GM18517 (cell line): ENCODE measurements around the gene GATM.
"Not testable (repeated sequence)": the region's sequence is repeated elsewhere in the genome, so short reads cannot be mapped to it uniquely, and the experiment has no call there.

Experiments used
- ATAC-seq: cut with Tn5 transposase; IDR thresholded peaks from one replicate; pipeline ENCODE4 v1.9.1; 2021; ENCODE audit warnings: mild to moderate bottlenecking, moderate library complexity; ENCODE audit not compliant: unreplicated experiment

The GATM gene

DNA sequence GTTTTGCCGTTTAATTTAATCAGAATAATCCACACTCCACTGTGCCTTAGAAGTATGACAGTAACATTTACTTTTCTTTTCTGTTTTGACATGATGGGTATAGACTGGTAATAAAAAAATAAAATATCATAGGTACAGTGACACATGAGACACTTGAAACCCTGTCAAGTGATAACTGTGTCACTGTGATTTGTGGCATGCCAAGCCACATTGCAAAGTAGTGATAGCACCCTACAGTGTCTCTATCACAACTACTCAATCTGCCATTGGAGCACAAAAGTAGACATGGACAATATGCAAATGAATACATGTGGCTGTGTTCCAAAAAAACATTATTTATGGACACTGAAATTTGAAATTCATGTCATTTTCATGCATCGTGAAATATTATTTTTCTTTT lies 22.5 kb downstream of the GATM start:
- no peak for ATAC-seq

GRCh38 chr15:45354711-45355110 lies 23.6 kb downstream of the GATM start:
- no peak for ATAC-seq

DNA sequence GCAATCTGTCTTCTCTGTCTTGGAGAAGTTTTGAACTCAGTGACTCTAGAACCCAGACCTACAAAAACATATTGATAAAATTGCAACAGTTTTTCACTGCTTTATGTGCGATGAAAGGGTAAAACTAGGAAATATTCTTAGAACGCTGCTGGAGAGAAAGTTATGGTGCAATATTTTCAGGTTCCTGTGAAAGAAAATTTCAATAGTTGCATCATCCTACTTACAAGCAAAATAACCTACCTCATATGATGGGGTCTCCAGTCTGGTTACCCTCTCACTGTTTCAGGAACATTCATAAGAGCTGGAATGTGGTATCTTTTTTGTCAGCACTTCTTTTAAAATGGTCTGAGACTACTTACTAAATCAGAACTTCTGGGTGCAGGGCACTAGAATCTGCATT lies 27.1 kb downstream of the GATM start:
- no peak for ATAC-seq

- ATAC-seq: no peak
Measured at GRCh38 chr15:45349623-45350022, 28.7 kb downstream of the GATM start.

DNA sequence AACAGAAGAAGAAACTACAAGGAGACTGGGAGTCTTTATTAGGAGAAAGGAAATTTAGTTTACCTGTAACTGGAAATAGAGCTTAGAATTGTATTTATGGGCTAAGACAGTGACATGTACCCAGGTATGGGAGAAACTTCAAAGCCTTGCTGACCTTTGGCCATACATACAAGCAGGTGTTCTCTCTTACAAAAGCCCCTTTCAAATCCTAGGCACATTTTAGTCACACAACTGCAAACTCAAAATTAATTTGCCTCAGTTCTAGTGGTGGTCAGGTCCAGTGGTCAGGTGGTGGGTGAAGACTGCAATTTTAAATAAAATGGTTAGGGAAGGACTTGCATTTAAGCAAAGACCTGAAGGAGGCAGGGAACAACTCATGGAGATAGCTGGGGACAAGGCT lies 30.4 kb downstream of the GATM start:
- no peak for ATAC-seq

DNA sequence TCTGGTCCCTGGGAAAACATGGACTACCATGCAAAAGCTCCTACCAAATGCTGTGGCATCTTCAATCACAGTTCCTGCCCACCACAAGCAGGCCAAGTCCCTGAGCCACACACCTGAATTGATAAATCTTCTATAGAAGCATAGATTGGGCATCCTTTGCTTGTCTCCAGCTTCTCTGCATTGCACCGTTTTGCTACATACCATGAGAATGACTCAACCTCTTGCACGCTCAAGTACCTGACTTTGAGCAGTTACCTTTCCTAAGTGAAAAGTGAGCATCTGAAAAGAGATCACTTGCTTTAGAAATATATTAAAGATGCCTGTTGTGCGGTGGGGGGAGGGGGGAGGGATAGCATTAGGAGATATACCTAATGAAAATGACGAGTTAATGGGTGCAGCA lies 31.3 kb downstream of the GATM start:
- no peak for ATAC-seq

DNA sequence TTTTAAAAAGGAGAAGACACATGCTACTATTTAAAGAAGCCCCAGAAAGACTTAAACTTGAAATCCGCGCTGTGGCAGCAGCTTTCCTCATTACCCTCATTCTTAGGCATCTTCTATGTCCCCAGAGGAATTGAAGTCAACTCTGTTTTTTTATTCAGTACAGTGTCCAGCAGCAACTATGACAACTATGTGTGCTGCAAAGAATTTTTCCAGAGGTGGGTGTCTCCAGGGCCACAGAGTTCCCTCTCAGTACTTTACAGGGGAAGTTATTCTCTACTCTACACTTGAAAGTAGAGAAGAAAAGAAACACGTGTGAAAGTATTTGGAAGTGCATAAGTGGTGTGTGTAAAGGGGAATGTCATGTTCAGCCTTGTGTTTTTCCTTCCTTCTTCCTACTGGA lies 32.0 kb downstream of the GATM start:
- no peak for ATAC-seq

- no peak for ATAC-seq
Measured at GRCh38 chr15:45343258-45343860, 35.0 kb downstream of the GATM start.

GRCh38 chr15:45341790-45342189 lies 36.6 kb downstream of the GATM start:
- ATAC-seq: no peak

DNA sequence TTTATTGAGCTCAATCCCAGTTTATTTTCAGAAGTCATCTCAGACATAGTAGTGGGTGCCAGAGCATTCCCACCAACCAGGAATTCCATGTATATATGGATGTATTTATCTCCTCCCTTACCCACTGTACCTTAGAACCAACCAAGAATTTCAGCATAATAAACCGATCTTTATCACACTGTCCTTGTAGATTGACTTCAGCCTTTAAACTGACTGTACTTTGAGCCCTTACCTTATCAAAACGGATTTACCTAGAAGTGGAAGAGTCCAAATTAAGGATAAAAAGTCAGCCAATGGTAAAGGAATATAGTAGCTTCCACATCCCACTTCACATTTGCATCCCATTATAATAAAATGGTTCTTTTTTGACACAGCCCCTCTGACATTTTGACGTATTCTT lies 37.9 kb downstream of the GATM start:
- no peak for ATAC-seq

DNA sequence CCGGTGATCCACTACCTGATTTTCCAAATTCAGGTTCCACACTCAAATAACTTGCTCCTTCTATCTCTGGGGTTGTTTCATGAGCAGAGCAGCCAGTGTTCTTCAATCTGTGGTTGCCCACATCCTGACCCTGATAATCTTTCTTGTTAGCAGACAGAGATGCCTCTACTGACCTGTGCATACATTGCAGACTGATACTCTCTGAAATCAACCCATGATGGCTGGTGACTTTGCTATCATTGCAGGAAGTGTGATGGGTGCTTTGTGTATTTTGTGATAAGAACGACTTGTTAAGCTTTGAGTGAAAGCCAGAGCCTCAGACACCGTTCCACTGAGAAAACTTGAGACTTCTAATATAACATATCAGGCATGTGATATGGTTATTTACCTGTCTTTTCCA lies 39.9 kb downstream of the GATM start:
- no peak for ATAC-seq

DNA sequence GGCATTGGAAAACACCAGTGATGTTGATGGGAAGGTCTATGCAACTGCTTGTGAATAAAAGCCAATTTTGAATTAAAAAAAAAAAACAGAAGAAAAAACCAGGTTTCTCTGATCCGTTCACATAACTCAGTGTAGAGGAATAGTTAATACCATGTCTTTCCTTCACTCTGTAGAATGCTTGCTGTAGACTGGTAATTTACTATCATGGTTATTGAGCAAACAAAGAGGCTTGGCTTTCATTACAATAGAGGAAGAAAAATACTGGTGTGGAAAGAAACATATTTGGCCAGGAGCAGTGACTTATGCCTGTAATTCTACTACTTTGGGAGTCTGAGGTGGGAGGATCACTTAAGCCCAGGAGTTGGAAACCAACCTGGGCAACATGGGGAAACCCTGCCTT lies 41.1 kb downstream of the GATM start:
- ATAC-seq: no peak

DNA sequence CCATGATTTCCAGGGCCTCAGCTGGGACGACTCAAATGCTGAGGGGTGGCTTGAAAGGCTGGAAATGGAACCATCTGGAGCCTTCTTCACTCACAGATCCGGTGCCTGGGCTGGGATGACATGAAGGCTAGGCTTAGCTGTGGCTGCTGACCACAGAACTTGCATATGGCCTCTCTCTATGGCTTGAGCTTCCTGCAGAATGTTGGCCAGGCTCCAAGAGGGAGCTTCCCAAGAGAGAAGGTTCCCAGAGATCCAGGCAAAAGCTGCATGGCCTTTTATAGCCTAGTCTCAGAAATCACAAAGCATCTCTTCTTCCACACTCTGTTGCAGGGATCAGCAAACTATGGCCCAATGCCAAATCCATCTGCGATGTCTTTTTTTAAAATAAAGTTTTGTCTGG lies 44.8 kb downstream of the GATM start:
- no peak for ATAC-seq

- ATAC-seq: no peak
Measured at GRCh38 chr15:45332694-45333093, 45.6 kb downstream of the GATM start.

- no peak for ATAC-seq
Measured at GRCh38 chr15:45331972-45332371, 46.4 kb downstream of the GATM start.

GRCh38 chr15:45328663-45329062 lies 49.7 kb downstream of the GATM start:
- ATAC-seq: no peak

DNA sequence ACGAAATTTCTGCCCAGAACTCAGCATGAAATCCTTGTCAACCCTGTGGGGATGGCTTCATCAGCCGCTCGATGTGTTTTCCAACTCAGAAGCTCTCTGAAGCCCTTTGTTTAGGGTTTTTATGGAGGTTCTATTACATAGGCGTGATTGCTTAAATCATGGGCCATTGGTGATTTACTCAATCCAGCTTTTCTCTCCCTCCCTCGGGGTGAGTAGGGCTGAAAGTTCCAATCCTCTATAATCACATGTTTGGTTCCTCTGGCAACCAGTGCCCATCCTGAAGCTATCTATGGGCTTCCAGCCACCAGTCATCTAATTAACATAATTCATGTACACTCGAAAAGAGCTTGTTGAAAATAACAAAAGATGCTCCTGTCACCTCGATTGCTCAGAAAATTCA lies 51.6 kb downstream of the GATM start:
- ATAC-seq: no peak

- ATAC-seq: no peak
Measured at GRCh38 chr15:45326280-45326679, 52.1 kb downstream of the GATM start.

DNA sequence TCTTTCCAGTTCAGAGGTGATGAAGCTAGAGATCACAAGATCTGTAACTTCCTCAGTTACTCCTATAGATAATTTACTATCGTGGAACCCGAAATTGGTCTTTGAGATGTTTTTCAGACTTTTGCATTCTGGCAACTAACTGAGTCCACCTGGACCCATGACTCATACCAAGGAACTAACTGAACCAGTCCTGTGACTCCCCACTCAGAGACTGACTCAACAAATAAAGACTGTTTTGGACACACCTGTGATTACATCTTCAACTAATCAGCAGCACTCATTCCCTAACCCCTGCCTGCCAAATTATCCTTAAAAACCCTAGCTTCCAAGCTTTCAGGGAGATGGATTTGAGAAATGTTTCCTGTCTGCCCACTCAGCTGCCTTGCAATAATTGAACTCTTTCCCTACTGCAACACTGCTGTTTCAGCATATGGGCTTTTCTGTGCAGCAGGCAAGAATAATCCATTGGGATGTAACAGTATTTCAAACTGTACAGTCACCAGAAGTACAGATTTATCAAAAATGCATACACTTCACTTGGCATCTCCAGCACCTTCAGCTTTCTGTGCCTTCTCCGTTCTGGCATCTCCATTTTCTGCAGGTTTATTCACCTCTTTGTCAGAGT lies 57.7 kb downstream of the GATM start:
- ATAC-seq: no peak

- no peak for ATAC-seq
Measured at GRCh38 chr15:45319472-45320214, 58.7 kb downstream of the GATM start.

GRCh38 chr15:45314960-45315359 lies 63.4 kb downstream of the GATM start:
- ATAC-seq: no peak

GRCh38 chr15:45314117-45314516 lies 64.2 kb downstream of the GATM start:
- ATAC-seq: not testable (repeated sequence)
